Occipital lobe (tissue), 2 donors: ENCODE measurements around the gene SMDT1. TPM values are rescaled to one million over a fixed set of nuclear protein-coding genes. Genes with fewer than 3 reads are reported as not detected.
"Not testable (repeated sequence)": the region's sequence is repeated elsewhere in the genome, so short reads cannot be mapped to it uniquely, and the experiment has no call there.

Experiments used
- DNase-seq: peaks from one replicate; lab custom pipeline; 2025; lab: John Stamatoyannopoulos, UW
- total RNA-seq: library from RNA; depleted of rRNA; stranded (reverse); fragments of >200 nt; gene quantifications from one replicate; pipeline ENCODE4 v1.2.3, GENCODE V29; 2014

Gene SMDT1
- total RNA-seq, 1 donor from 2014 or later: 15.9 TPM

DNA sequence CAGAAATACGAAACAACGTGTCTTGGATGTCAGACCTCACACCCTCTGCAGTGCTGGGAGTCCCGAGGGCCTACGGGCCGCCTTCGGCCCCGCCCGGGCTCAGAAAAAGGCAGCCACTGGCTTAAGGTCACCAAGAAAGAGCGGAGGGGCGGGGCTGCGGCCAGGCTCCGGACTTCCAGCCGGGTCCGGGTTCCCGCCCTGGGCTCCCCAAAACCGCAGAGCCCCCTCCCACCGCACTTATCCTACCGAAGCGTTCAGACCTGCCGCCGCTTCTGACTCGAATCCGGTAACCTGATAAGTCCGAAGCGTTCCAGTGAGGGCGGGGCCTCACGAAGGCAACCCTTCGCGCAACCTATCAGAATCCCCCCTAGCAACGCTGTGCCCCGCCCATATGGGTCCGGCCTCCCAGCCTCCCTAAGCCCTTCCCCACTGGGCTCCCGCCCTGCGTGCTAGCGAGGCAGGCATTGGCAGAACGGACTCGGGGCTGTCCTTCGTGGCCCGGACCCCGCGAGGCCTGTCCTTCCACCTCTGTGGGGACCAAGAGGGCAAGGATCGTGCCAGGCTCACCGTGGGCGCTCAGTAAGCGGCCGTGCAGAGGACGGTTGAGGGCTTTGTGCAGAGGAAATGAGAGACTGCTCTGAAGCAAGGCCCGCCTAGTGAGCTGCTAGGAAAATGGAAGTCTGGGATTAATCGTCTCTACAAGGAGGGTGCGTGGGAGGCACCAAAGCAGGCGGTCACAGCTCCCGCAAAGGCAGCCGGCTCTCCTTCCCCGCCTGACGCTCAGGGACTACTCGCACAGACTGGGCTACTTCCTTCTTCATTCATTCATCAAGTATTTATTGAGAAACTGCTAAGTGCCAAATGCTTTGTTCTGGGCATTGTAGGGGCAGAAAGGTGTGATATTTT is 8.7 kb upstream of the SMDT1 start, which contains the start of gene NAGA:
Gene NAGA (minus strand): TSS at position 296 of the 906 bp plus-strand sequence. CDS start 515 bp downstream, outside the sequence.
- DNase-seq: peak; percentile 97

GRCh38 chr22:42071508-42071907 is 8.0 kb upstream of the SMDT1 start:
- not testable (repeated sequence) for DNase-seq

DNA sequence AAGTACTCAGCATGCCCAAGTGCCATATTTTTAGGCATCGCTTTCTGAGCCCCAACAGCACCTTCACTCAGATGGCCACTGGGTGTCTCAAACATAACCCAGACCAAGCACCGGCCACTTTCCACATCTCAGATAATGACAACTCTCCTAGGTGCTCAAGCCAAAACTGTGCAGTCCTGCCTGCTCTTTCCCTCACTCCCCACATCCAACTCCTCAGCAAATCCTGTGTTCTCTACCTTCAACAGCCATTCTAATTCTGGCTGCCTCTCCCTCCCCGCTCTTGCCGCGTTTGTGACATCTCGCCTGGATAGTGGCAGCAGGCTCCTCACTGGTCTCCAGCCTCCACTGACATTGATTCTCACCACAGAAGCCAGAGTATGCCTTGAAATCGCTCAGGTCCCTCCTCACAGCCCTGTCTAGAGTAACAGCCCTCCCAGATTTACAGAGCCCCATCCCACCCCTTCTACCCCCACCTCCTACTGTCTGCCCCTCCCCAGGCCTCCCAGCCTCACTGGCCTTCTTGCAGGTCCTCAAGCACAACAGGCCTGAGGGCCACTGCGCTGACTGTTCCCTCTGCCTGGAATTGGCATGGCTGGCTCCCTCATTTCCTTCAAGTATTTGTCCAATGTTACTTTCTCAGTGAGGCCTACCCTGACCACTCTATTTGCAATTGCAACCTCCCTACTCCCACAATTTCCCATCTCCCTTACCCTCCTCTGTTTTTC is 6.7 kb upstream of the SMDT1 start:
- no peak for DNase-seq

GRCh38 chr22:42073621-42074041 is 5.9 kb upstream of the SMDT1 start:
- no peak for DNase-seq

GRCh38 chr22:42074132-42074811 is 5.2 kb upstream of the SMDT1 start, which contains the start of gene PHETA2:
TSS of gene PHETA2 (plus strand) at chr22:42074248. CDS start at chr22:42077294, 3,046 bp downstream.
- DNase-seq: no peak

- DNase-seq: no peak
Measured at GRCh38 chr22:42074846-42075676, 4.4 kb upstream of the SMDT1 start.

- no peak for DNase-seq
Measured at GRCh38 chr22:42076764-42077485, 2.6 kb upstream of the SMDT1 start.

GRCh38 chr22:42077486-42078125 is 1.9 kb upstream of the SMDT1 start:
- DNase-seq: no peak

DNA sequence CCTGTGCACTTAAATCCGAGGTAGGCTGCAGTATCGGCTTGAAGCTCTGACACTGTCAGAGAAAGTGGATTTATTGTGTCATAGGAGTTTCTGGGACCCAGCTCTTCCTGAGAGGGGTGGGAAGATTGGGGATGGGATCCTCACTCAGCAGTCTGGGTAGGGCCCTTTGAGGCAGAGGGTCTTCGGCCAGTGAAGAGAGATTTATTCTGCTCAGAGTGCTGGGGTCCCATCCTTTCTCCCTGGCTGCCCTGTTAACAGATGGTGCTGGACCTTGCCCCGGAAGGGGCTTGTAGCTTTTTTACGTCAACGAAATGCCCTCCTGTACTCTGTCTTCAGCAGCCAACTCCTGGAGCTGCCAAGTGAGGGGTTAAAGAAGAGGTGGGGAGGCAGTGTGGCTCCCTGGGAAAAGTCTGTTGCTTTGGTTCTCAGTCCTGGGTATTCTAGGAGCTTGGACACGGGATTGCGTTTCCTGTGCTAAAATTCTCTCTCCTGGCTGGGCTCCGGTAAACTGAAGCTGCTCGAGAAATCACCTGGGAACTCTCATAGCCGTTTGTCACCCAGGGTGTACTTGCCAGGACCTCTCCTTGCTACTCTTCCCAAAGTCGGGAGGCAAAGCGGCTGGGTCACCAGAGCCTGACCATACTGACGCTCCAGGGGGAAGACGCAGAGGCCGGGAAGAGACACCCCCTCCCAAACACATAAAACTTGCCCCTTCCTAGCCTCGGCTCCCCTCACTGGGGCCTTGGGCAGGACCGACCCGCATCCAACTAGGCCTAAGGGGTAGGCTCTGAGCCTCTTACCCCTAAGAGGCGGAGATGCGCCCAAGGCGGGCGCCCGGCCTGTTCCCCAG is 806 bp upstream of the SMDT1 start:
- no peak for DNase-seq

DNA sequence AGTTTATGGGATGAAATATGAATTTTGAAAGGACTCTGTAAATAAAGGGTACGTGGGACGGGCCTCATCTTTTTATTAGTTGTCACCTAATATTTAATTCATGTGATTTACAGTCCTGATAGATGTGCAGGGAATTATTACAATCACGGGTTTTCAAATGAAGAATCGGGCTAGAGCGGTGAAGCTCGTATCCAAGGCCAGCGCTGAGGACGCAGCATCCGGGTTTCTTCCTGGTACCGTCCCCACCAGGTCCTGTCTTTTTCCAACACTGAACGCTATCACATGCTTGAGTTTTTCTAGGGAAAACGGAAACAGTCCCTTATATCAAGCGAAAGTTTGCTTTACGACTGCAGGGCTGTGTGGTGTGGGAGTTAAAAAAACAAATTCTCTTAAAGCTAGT is 787 bp downstream of the SMDT1 start:
- DNase-seq: peak; percentile 7

- DNase-seq: no peak
Measured at GRCh38 chr22:42083119-42083518, 3.6 kb downstream of the SMDT1 start.

DNA sequence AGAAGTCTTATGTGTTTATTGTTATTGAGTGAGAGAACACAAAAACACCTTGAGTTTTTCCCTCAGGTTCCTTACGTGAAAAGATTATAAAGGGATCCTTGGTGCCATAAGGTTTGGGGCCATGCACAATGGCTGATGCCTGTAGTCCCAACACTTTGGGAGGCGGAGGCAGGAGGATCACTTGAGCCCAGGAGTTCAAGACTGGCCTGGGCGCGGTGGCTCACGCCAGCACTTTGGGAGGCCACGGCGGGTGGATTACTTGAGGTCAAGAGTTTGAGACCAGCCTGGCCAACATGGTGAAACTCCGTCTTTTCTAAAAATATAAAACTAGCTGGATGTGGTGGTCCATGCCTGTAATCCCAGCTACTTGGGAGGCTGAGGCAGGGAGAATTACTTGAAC is 5.4 kb downstream of the SMDT1 start:
- DNase-seq: no peak

DNA sequence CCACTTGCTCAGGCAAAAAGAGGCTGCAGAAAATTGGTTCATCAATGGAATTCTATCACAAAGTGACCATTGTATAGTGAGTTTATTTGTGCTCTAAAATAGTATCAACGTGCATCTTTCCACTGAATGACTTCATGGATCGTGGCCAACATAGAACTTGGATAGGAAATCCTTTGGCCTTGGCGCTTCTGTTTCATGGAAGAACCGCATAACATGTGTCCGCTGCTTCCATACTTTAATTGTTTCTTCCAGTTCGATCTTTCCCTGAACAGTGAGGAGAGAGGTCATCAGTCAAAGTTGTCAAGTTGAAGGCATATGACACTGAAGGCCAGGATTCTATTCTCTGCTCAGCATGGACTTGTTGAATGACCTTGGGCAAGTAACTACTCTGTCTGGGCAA is 6.6 kb downstream of the SMDT1 start:
- DNase-seq: no peak

DNA sequence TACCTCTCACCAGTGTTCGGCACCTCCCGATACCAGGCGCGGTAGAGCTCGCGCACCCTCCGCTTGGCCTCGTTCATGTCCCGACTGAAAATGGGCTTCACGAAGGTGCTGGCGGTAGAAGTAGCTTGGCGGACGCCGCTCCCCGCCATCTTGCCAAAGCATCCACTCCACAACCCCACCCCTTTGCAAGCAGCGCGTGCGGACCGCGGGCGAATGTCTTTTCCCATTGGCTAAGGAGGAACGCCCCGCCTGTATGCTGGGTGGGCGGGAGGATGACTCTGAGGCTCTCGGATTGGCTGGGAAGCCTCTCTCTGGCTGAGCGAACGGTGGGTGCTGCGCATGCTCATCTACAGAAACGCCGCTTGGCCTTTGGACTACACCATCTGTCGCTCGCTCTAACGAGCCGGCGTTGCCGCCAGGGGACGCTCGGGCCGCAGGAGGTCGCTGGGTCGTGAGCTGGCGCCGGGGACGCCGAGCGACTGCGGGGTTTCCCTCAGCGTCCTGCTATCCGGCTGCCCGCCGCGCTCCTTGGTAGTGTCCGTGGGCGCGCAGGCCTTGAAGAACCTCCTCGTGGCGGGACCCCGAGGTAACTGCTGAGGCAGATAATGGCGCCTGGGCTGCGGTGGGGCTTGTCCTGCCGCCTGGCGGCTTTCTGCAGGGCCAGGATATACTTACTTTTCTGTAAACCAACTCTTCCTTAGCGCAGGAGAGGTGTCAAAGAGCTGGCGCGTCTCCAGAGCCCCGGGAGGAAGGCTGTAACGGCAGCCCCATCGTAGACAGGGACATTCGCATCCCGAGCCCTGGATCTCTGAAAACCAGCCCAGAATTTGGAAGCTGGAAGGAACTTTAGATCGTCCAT is 11.3 kb downstream of the SMDT1 start, which contains the start of gene NDUFA6:
Gene NDUFA6 (minus strand): TSS at position 177 of the 859 bp plus-strand sequence. CDS start 28 bp downstream, at position 149.
- DNase-seq: peak; percentile 99

DNA sequence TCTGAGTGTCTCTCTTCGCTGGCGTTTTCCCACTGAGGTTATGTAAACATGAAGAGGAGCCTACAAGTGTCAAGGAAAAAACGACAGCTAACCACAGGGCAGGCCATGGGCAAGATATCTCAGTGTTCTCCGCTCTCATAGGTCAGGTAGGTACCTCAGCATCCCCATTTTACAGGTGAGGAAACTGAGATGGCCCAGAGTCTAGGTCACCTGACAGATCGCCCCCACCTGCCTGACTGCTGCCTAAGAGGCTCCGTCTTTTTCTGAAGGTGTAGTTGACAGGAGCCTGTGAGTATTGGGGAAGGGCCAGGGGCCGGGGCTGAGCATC is 11.9 kb downstream of the SMDT1 start:
- no peak for DNase-seq

DNA sequence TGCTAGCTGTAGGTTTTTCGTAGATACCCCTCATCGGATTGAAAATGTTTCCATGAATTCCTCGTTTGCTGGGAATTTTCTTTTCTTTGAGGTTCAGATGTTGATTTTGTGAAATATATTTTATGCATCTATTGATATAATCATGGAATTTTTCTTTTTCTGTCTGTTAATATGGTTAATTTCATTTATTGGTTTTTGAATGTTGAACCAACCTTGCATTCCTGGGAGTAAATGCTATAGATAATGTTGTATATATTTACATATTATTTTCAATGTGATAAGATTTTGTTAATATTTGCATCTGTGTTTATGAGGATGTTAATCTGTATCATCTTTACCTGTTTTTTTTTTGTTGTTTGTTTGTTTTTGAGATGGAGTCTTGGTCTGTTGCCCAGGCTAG is 21.7 kb downstream of the SMDT1 start:
- no peak for DNase-seq

- DNase-seq: not testable (repeated sequence)
Measured at GRCh38 chr22:42104332-42104860, 24.9 kb downstream of the SMDT1 start.
